Transverse colon (tissue), 4 donors: ENCODE results near the gene ARID3B.

Experiments
- CTCF ChIP-seq, 5 experiments: fragments of 200-600 bp in 3 of 5; fragments of 450-650 bp in 2 of 5; sonication (generic) in 3 of 5; IDR thresholded peaks; 1 replicate in 2 of 5; 2 replicates in 3 of 5; pipeline ENCODE4 v1.5.1; 2016 to 2017; ENCODE audit warnings: antibody characterized with exemption in 5 of 5, inconsistent platforms in 3 of 5, mild to moderate bottlenecking in 2 of 5, moderate library complexity in 1 of 5
- POLR2AphosphoS5 ChIP-seq, 3 donors: sonication (generic); formaldehyde crosslinking; IDR thresholded peaks; one replicate each; pipeline ENCODE4 v1.6.1; 2016; ENCODE audit warnings: antibody characterized with exemption in 3 of 3

GRCh38 chr15:74626752-74627692 is 86.0 kb downstream of the ARID3B start:
- no peak for TF ChIP-seq CTCF (IDR thresholded peaks at IDR 0.05)
- TF ChIP-seq POLR2AphosphoS5 (IDR thresholded peaks at IDR 0.05) = peak in 1 of 3 donors; percentile 5
